HCT116 (cell line): ENCODE results near the gene SLC14A1. TPM values are rescaled to one million over a fixed set of nuclear protein-coding genes. Genes with fewer than 3 reads are reported as not detected.

Experiments
- ATAC-seq: fragments of 200-7000 bp; cut with Tn5 transposase; 2 replicates; pipeline ENCODE4 v1.9.1; 2020; ENCODE audit warnings: mild to moderate bottlenecking, moderate library complexity
- BruUV-seq: library from RNA; stranded (reverse); fragments of 400-500 nt; replicated peaks from 2 replicates; lab custom pipeline; 2021; lab: Mats Ljungman, UMichigan
- CTCF ChIA-PET: fragments of 300-600 bp; sonication (Branson Sonifier 250); formaldehyde crosslinking; loops from one replicate; lab custom pipeline; 2021; ENCODE audit warnings: antibody characterized with exemption; lab: Charles Lee
- POLR2A ChIA-PET: fragments of 300-600, 350-600 bp; sonication (Branson Sonifier 250); formaldehyde crosslinking; loops from one replicate; lab custom pipeline; 2021; ENCODE audit warnings: antibody characterized with exemption; lab: Charles Lee
- RAD21 ChIA-PET, 2 experiments: fragments of 300-600 bp; sonication (Branson Sonifier 250); formaldehyde crosslinking; loops; one replicate each; lab custom pipeline; 2023; ENCODE audit warnings: low total read pairs in 2 of 2; ENCODE audit not compliant: uncharacterized antibody in 2 of 2, unreplicated experiment in 2 of 2, low non-redundant PET in 1 of 2; lab: Charles Lee
- DNase-seq: peaks from one replicate; pipeline ENCODE4 v3.0.0-alpha.2; 2010; ENCODE audit warnings: low read depth, low spot score
- H2AFZ ChIP-seq: fragments of 200-600 bp; shearing (Covaris generic), sonication (generic); 2 replicates; pipeline ENCODE4 v1.6.1; 2017; ENCODE audit warnings: low read depth, mixed run types, mixed read lengths, antibody characterized with exemption, low read length; ENCODE audit not compliant: poor library complexity, severe bottlenecking
- H3K27ac ChIP-seq: 2 replicates; pipeline ENCODE4 v1.5.1; 2012; ENCODE audit warnings: low read depth, low read length
- H3K27me3 ChIP-seq: fragments of 200-600 bp; sonication (generic); 2 replicates; pipeline ENCODE4 v1.6.1; 2016; ENCODE audit warnings: mixed run types, low read length, mixed read lengths; ENCODE audit not compliant: insufficient read depth
- H3K36me3 ChIP-seq, 2 experiments: fragments of 200-500 bp in 1 of 2; fragments of 200-600 bp in 1 of 2; sonication (Bioruptor generic) in 1 of 2; sonication (generic) in 1 of 2; 2 replicates each; pipeline versions ENCODE4 v1.5.1 to v1.6.1; 2014 to 2016; ENCODE audit warnings: low read length in 2 of 2, inconsistent platforms in 1 of 2, mixed read lengths in 1 of 2, mixed run types in 1 of 2; ENCODE audit not compliant: insufficient read depth in 2 of 2, control insufficient read depth in 1 of 2
- H3K4me1 ChIP-seq, 2 experiments: fragments of 200-600 bp in 1 of 2; sonication (generic) in 1 of 2; 2 replicates each; pipeline versions ENCODE4 v1.5.1 to v1.6.1; 2012 to 2017; ENCODE audit warnings: low read length in 2 of 2, inconsistent platforms in 1 of 2, mild to moderate bottlenecking in 1 of 2, mixed read lengths in 1 of 2, mixed run types in 1 of 2, moderate library complexity in 1 of 2; ENCODE audit not compliant: insufficient read depth in 2 of 2, control insufficient read depth in 1 of 2
- H3K4me2 ChIP-seq: fragments of 200-600 bp; sonication (generic); 2 replicates; pipeline ENCODE4 v1.6.1; 2017; ENCODE audit warnings: mixed run types, low read length, mixed read lengths
- H3K4me3 ChIP-seq, 2 experiments: fragments of 200-600 bp in 1 of 2; sonication (generic) in 1 of 2; replicated peaks in 1 of 2; 2 replicates each; pipeline ENCODE4 v1.5.1; 2011 to 2016; ENCODE audit warnings: low read length in 2 of 2, control low read depth in 1 of 2, low read depth in 1 of 2, mild to moderate bottlenecking in 1 of 2, mixed read lengths in 1 of 2, mixed run types in 1 of 2
- H3K79me2 ChIP-seq: fragments of 200-600 bp; sonication (generic); 2 replicates; pipeline ENCODE4 v1.6.1; 2017; ENCODE audit warnings: mild to moderate bottlenecking, mixed run types, low read length, moderate library complexity, mixed read lengths; ENCODE audit not compliant: insufficient read depth
- H3K9ac ChIP-seq: fragments of 200-600 bp; sonication (generic); 2 replicates; pipeline ENCODE4 v1.6.1; 2016; ENCODE audit warnings: low read length, mixed read lengths
- H3K9me2 ChIP-seq: fragments of 200-600 bp; sonication (generic), shearing (Covaris generic); 2 replicates; pipeline ENCODE4 v1.6.1; 2017; ENCODE audit warnings: mixed run types, mild to moderate bottlenecking, moderate library complexity; ENCODE audit not compliant: insufficient read depth
- H3K9me3 ChIP-seq, 2 experiments: fragments of 200-500 bp in 1 of 2; fragments of 200-600 bp in 1 of 2; sonication (Bioruptor generic) in 1 of 2; sonication (generic) in 1 of 2; 2 replicates each; pipeline ENCODE4 v1.6.1; 2014 to 2017; ENCODE audit warnings: low read length in 2 of 2, mixed read lengths in 2 of 2, inconsistent platforms in 1 of 2, low read depth in 1 of 2, mild to moderate bottlenecking in 1 of 2, mixed run types in 1 of 2, moderate library complexity in 1 of 2; ENCODE audit not compliant: control insufficient read depth in 1 of 2, insufficient read depth in 1 of 2
- H4K20me1 ChIP-seq: fragments of 200-600 bp; sonication (generic), shearing (Covaris generic); 2 replicates; pipeline ENCODE4 v1.6.1; 2017; ENCODE audit warnings: mixed run types, mild to moderate bottlenecking, moderate library complexity; ENCODE audit not compliant: insufficient read depth
- CBX3 ChIP-seq: IDR thresholded peaks from 2 replicates; pipeline ENCODE4 v1.6.1; 2012; ENCODE audit warnings: low read depth
- CEBPB ChIP-seq: IDR thresholded peaks from 2 replicates; pipeline ENCODE4 v1.6.1; 2012; ENCODE audit warnings: low read depth
- ELF1 ChIP-seq: IDR thresholded peaks from 2 replicates; pipeline ENCODE4 v1.6.1; 2012; ENCODE audit warnings: low read depth, borderline replicate concordance
- EZH2 ChIP-seq: fragments of 200-600 bp; sonication (generic); IDR thresholded peaks from 2 replicates; pipeline ENCODE4 v1.6.1; 2017; ENCODE audit warnings: antibody characterized with exemption, mixed run types
- EZH2phosphoT487 ChIP-seq: fragments of 200-600 bp; IDR thresholded peaks from 2 replicates; pipeline ENCODE4 v1.6.1; 2018; ENCODE audit warnings: antibody characterized with exemption, borderline replicate concordance
- JUND ChIP-seq: IDR thresholded peaks from 2 replicates; pipeline ENCODE4 v1.6.1; 2012
- POLR2A ChIP-seq: IDR thresholded peaks from 2 replicates; pipeline ENCODE4 v1.7.0; 2011; ENCODE audit warnings: borderline replicate concordance; ENCODE audit not compliant: insufficient read depth, insufficient read length; ENCODE audit errors: extremely low read depth
- POLR2AphosphoS5 ChIP-seq: IDR thresholded peaks from 2 replicates; pipeline ENCODE4 v1.6.1; 2011; ENCODE audit warnings: mild to moderate bottlenecking, low read depth, low read length, moderate library complexity
- SIN3A ChIP-seq: IDR thresholded peaks from 2 replicates; pipeline ENCODE4 v1.6.1; 2012; ENCODE audit warnings: low read depth
- SRF ChIP-seq: IDR thresholded peaks from 2 replicates; pipeline ENCODE4 v1.6.1; 2012; ENCODE audit warnings: low read depth
- TCF7L2 ChIP-seq: IDR thresholded peaks from 2 replicates; pipeline ENCODE4 v1.7.0; 2011; ENCODE audit warnings: borderline replicate concordance, inconsistent platforms; ENCODE audit not compliant: insufficient read depth, insufficient read length; ENCODE audit errors: extremely low read depth
- ZNF274 ChIP-seq: fragments of 200-500 bp; sonication (Bioruptor generic); IDR thresholded peaks from 2 replicates; pipeline ENCODE4 v1.6.1; 2014; ENCODE audit warnings: mild to moderate bottlenecking, low read depth, low read length, inconsistent platforms
- intact Hi-C: fragments of 100-400 bp; cut with micrococcal nuclease; formaldehyde crosslinking; loops from 2 replicates; pipeline ENCODE4 v1.10.0; 2022
- total RNA-seq: library from RNA; stranded (reverse); gene quantifications from one replicate; pipeline ENCODE4 v1.2.1, GENCODE V29; 2021; ENCODE audit not compliant: unreplicated experiment
- TF ChIP-seq, protein P1 (sequence below): IDR thresholded peaks from 2 replicates; pipeline ENCODE4 v1.6.1; 2012

SLC14A1 gene
- total RNA-seq, 1 experiment from 2014 or later, result not detected

- Histone ChIP-seq H2AFZ (no peak overlapping the region), H3K27ac (no peak overlapping the region), H3K27me3 (0 out of 2 replicates have a peak, but pooled peaks cover 6% of the 10 kb centered on the region), H3K9ac (no peak overlapping the region), H3K4me2 (no peak overlapping the region), H3K4me3 (no peak overlapping the region), H3K36me3 (no peaks in the 10 kb centered on the region), H4K20me1 (no peaks in the 10 kb centered on the region), H3K4me1 (no peaks in the 10 kb centered on the region), H3K9me2 (no peaks in the 10 kb centered on the region), H3K79me2 (no peaks in the 10 kb centered on the region), H3K9me3 (no peaks in the 10 kb centered on the region)
- ChIA-PET POLR2A (no interaction called here), CTCF (interaction anchor here (0.9 to 5.1 kb wide), 5 partner anchors 10 to 186 kb away, joined by 3 to 56 read pairs (median 4); no protein-coding TSS in a partner anchor), RAD21 (interaction anchor here in 1 of 2 experiments (1.3 kb wide), 1 partner anchor 155 kb away, joined by 3 read pairs; no protein-coding TSS in a partner anchor)
- TF ChIP-seq EZH2phosphoT487 (no peak), TCF7L2 (no peak), CEBPB (no peak), SIN3A (no peak), ELF1 (no peak), JUND (no peak), ZNF274 (no peak), POLR2AphosphoS5 (no peak), SRF (no peak), CBX3 (no peak)
- TF ChIP-seq, protein P1, sequence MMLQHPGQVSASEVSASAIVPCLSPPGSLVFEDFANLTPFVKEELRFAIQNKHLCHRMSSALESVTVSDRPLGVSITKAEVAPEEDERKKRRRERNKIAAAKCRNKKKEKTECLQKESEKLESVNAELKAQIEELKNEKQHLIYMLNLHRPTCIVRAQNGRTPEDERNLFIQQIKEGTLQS, result no peak
- DNase-seq (no peak), ATAC-seq (no peak)
- intact Hi-C loops, result no loop called here
- BruUV-seq, result no TSS peak
Observed at GRCh38 chr18:45724601-45725000, 620 bp downstream of the SLC14A1 start.

DNA sequence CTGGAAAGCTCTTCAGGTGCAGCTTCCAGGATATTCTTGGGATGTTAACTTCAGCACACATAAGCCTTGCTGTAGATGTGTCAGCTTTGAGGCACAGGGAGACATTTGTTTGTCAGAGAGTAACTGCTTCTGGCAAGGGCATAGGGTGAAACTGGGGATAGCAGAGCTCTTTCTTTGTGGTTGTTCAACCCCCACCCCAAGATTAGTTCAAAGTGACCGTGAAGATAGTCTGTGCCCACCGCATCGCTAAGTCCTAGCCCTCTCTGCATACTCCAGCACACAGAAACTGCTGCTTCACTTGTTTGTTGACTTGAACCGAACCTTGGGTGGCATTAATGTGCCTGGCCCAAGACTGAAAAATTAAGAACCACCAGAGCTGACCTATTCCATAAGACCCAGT, 1.4 kb downstream of the SLC14A1 start:
- H3K27ac ChIP-seq, result no peak overlapping the region
- H3K9me2 ChIP-seq, result 0 out of 2 replicates have a peak, but pooled peaks cover 3% of the 10 kb centered on the region
- DNase-seq (no peak), ATAC-seq (no peak)
- no peak overlapping the region for H3K9ac ChIP-seq
- ChIA-PET RAD21 (interaction anchor here in 1 of 2 experiments (1.3 kb wide), 1 partner anchor 154 kb away, joined by 3 read pairs; no protein-coding TSS in a partner anchor), CTCF (interaction anchor here (0.9 to 5.1 kb wide), 4 partner anchors 9 to 185 kb away, joined by 3 to 56 read pairs (median 4); no protein-coding TSS in a partner anchor), POLR2A (no interaction called here)
- H4K20me1 ChIP-seq, result no peaks in the 10 kb centered on the region
- H2AFZ ChIP-seq, result no peak overlapping the region
- H3K9me3 ChIP-seq, result no peaks in the 10 kb centered on the region
- no peaks in the 10 kb centered on the region for H3K4me1 ChIP-seq
- no peak overlapping the region for H3K4me2 ChIP-seq
- BruUV-seq, result no TSS peak
- H3K4me3 ChIP-seq, result no peak overlapping the region
- intact Hi-C loops, result no loop called here
- no peak for TF ChIP-seq EZH2phosphoT487
- no peak for TF ChIP-seq POLR2A
- TF ChIP-seq EZH2, result no peak
- TF ChIP-seq CBX3, result no peak
- H3K36me3 ChIP-seq, result no peaks in the 10 kb centered on the region
- no peaks in the 10 kb centered on the region for H3K79me2 ChIP-seq
- H3K27me3 ChIP-seq, result 0 out of 2 replicates have a peak, but pooled peaks cover 6% of the 10 kb centered on the region
